A549 (cell line): Measurements from ENCODE around the gene DDX49.
"Not testable (repeated sequence)": the region's sequence is repeated elsewhere in the genome, so short reads cannot be mapped to it uniquely, and the experiment has no call there.

ENCODE experiments used
- BHLHE40 ChIP-seq: IDR thresholded peaks from 2 replicates; pipeline ENCODE4 v1.6.1; 2012; ENCODE audit warnings: low read depth, low read length, inconsistent platforms
- CEBPB ChIP-seq, 2 experiments: fragments of >200 bp in 1 of 2; sonication (Bioruptor Twin) in 1 of 2; formaldehyde crosslinking in 1 of 2; IDR thresholded peaks; 2 replicates each; pipeline ENCODE4 v1.6.1; 2012 to 2016
- POLR2A ChIP-seq: IDR thresholded peaks from 2 replicates; pipeline ENCODE4 v1.6.1; 2012; ENCODE audit warnings: mild to moderate bottlenecking, low read length
- TF ChIP-seq, protein P1 (sequence below): fragments of >200 bp; sonication (Bioruptor Twin); formaldehyde crosslinking; IDR thresholded peaks from 3 replicates; pipeline ENCODE4 v1.5.1; 2016
- TF ChIP-seq, protein P2 (sequence below): fragments of 450-650 bp; IDR thresholded peaks from 2 replicates; pipeline ENCODE4 v1.6.1; 2014; ENCODE audit warnings: antibody characterized with exemption

DNA sequence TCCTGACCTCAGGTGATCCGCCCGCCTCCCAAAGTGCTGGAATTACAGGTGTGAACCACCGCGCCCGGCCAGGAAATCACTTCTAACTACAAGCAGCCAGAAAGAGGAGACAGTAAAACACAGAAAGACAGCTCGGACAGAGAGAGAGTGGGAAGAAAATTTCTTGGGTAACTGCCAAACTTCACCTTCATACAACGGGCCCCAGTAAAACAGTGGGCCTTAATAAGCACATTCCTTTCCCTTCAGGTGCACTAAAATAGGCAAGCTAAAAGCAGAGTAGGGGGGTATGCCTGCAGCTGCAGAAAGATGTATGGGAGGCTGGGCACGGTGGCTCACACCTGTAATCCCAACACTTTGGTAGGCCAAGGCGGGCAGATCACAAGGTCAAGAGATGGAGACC lies 1.9 kb upstream of the DDX49 start:
- TF ChIP-seq BHLHE40; CEBPB (IDR thresholded peaks at IDR 0.05); POLR2A: not testable (repeated sequence)
- TF ChIP-seq, protein P1, sequence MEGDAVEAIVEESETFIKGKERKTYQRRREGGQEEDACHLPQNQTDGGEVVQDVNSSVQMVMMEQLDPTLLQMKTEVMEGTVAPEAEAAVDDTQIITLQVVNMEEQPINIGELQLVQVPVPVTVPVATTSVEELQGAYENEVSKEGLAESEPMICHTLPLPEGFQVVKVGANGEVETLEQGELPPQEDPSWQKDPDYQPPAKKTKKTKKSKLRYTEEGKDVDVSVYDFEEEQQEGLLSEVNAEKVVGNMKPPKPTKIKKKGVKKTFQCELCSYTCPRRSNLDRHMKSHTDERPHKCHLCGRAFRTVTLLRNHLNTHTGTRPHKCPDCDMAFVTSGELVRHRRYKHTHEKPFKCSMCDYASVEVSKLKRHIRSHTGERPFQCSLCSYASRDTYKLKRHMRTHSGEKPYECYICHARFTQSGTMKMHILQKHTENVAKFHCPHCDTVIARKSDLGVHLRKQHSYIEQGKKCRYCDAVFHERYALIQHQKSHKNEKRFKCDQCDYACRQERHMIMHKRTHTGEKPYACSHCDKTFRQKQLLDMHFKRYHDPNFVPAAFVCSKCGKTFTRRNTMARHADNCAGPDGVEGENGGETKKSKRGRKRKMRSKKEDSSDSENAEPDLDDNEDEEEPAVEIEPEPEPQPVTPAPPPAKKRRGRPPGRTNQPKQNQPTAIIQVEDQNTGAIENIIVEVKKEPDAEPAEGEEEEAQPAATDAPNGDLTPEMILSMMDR = not testable (repeated sequence)
- TF ChIP-seq, protein P2, sequence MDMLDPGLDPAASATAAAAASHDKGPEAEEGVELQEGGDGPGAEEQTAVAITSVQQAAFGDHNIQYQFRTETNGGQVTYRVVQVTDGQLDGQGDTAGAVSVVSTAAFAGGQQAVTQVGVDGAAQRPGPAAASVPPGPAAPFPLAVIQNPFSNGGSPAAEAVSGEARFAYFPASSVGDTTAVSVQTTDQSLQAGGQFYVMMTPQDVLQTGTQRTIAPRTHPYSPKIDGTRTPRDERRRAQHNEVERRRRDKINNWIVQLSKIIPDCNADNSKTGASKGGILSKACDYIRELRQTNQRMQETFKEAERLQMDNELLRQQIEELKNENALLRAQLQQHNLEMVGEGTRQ = not testable (repeated sequence)
